Keratinocyte (primary cell): ENCODE results near the gene CYP39A1.

Experiments used
- EZH2 ChIP-seq: IDR thresholded peaks from one replicate; pipeline ENCODE4 v1.6.1; 2012; ENCODE audit warnings: inconsistent platforms, mild to moderate bottlenecking, low read length, moderate library complexity
- TF ChIP-seq, protein P1 (sequence below), 3 experiments: IDR thresholded peaks in 1 of 3; conservative IDR thresholded peaks in 1 of 3; optimal IDR thresholded peaks in 1 of 3; 2 replicates in 2 of 3; 3 replicates in 1 of 3; pipeline versions ENCODE3 to v1.5.1; 2011; ENCODE audit warnings: low read length in 3 of 3, mild to moderate bottlenecking in 3 of 3, moderate library complexity in 2 of 3, control low read depth in 1 of 3, inconsistent platforms in 1 of 3; ENCODE audit not compliant: insufficient read depth in 2 of 3; ENCODE audit errors: extremely low read depth in 1 of 3

DNA sequence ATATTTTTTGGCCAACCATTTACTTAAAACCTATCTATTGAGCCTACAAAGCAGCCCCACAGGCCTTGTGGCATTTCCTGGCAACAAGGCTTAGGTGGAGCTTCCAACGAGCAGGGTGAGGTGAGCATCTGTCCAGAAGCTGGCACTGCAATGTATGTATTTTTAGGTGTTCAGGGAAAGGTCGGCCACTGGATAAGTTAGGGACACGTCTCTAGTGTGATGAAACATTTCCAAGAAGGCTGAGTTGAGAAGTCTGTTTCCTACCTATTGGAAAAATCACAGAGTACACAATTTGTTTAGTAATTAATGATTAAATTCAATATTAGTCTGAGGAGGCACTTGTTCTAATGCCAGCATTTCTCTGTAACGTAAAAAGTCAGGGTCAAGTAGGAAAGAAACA is 143.6 kb downstream of the CYP39A1 start:
- TF ChIP-seq, protein P1, sequence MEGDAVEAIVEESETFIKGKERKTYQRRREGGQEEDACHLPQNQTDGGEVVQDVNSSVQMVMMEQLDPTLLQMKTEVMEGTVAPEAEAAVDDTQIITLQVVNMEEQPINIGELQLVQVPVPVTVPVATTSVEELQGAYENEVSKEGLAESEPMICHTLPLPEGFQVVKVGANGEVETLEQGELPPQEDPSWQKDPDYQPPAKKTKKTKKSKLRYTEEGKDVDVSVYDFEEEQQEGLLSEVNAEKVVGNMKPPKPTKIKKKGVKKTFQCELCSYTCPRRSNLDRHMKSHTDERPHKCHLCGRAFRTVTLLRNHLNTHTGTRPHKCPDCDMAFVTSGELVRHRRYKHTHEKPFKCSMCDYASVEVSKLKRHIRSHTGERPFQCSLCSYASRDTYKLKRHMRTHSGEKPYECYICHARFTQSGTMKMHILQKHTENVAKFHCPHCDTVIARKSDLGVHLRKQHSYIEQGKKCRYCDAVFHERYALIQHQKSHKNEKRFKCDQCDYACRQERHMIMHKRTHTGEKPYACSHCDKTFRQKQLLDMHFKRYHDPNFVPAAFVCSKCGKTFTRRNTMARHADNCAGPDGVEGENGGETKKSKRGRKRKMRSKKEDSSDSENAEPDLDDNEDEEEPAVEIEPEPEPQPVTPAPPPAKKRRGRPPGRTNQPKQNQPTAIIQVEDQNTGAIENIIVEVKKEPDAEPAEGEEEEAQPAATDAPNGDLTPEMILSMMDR (optimal IDR thresholded peaks at IDR 0.05 in 1 of 3, IDR thresholded peaks at IDR 0.05 in 1 of 3, conservative IDR thresholded peaks at IDR 0.05 in 1 of 3; ENCODE audit: extremely low read depth in 1 of 3, insufficient read depth in 2 of 3, low read length in 3 of 3) = no peak
- TF ChIP-seq EZH2 = no peak
